Transverse colon (tissue), 4 donors: ENCODE data around the gene APOD.

Experiments used
- POLR2A ChIP-seq: fragments of 450-650 bp; IDR thresholded peaks from one replicate; pipeline ENCODE4 v1.6.1; 2016; ENCODE audit warnings: antibody characterized with exemption, mild to moderate bottlenecking, moderate library complexity
- POLR2AphosphoS5 ChIP-seq, 3 donors: sonication (generic); formaldehyde crosslinking; IDR thresholded peaks; one replicate each; pipeline ENCODE4 v1.6.1; 2016; ENCODE audit warnings: antibody characterized with exemption in 3 of 3
- TF ChIP-seq, protein P1 (sequence below), 5 experiments: fragments of 200-600 bp in 3 of 5; fragments of 450-650 bp in 2 of 5; sonication (generic) in 3 of 5; IDR thresholded peaks; 1 replicate in 2 of 5; 2 replicates in 3 of 5; pipeline ENCODE4 v1.5.1; 2016 to 2017; ENCODE audit warnings: antibody characterized with exemption in 5 of 5, inconsistent platforms in 3 of 5, mild to moderate bottlenecking in 2 of 5, moderate library complexity in 1 of 5

DNA sequence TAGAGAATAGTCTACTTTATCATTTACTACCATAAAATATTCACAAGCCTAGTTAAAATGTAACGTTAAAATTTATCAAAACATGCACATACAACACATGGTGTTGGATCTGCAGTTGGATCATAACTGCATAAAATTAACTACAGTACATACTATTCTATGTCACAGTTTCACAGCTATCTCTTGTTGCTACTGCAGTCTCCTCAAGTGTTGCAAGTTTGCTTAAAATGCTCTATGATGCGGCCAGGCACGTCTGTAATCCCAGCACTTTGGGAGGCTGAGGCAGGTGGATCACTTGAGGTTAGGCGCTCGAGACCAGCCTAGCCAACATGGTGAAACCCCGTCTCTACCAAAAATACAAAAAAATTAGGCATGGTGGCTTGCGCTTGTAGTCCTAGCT lies 50.9 kb downstream of the APOD start:
- no peak for TF ChIP-seq POLR2AphosphoS5 (IDR thresholded peaks at IDR 0.05)
- TF ChIP-seq POLR2A: no peak
- TF ChIP-seq, protein P1, sequence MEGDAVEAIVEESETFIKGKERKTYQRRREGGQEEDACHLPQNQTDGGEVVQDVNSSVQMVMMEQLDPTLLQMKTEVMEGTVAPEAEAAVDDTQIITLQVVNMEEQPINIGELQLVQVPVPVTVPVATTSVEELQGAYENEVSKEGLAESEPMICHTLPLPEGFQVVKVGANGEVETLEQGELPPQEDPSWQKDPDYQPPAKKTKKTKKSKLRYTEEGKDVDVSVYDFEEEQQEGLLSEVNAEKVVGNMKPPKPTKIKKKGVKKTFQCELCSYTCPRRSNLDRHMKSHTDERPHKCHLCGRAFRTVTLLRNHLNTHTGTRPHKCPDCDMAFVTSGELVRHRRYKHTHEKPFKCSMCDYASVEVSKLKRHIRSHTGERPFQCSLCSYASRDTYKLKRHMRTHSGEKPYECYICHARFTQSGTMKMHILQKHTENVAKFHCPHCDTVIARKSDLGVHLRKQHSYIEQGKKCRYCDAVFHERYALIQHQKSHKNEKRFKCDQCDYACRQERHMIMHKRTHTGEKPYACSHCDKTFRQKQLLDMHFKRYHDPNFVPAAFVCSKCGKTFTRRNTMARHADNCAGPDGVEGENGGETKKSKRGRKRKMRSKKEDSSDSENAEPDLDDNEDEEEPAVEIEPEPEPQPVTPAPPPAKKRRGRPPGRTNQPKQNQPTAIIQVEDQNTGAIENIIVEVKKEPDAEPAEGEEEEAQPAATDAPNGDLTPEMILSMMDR (IDR thresholded peaks at IDR 0.05): no peak
